ENCODE measurements around the gene DCBLD1.
"Not testable (repeated sequence)": the region's sequence is repeated elsewhere in the genome, so short reads cannot be mapped to it uniquely, and the experiment has no call there.

Gene DCBLD1

DNA sequence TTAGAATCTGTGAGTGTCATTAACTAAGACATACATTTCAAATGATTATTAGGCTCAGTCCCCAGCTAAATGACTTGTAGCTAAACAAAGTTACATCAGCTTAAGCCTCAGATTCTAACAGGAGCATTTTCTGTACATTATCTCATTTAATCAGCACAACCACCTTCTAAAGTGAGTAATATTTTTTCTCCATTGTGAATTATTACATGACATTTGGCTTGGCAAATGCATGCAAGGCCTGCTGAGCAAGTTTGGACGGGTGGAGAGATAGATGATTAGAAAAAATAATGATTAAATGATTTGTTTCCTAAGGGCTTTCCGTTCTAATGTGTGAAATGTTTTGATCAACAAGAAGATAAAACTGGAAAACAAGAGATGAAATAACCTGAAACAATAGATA lies 20.7 kb downstream of the DCBLD1 start:
- no peak for DNase-seq

DNA sequence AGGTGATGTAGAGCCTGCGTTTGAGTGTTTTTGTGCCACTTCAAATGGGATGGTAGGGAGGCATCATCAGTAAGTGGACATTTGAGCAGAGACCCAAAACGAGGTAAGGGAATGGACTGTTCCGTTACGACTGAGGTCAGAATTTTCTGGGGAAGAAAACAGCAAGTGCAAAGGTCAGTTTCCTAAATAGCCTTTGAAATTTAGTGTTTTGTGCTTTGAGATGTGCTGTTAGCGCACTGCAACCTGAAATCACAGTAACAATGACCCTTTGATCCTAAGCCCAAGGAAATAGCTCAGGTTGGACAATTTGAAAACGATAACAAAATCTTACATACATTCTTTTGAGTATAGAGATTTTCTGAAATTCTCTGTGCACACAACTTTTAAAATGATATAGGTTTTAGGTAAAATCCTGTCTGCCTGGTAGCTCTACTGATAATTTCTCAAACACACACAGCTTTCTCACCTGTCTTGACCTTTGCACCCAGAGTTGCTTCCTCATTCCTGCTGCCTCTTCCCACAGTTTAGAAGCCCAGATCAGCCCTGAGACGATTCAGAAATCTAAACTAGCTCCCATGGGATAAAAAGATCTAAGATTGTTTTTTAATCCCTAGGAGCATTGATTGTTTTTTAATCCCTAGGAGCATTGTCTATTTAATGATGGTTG lies 22.1 kb downstream of the DCBLD1 start:
- no peak for DNase-seq

DNA sequence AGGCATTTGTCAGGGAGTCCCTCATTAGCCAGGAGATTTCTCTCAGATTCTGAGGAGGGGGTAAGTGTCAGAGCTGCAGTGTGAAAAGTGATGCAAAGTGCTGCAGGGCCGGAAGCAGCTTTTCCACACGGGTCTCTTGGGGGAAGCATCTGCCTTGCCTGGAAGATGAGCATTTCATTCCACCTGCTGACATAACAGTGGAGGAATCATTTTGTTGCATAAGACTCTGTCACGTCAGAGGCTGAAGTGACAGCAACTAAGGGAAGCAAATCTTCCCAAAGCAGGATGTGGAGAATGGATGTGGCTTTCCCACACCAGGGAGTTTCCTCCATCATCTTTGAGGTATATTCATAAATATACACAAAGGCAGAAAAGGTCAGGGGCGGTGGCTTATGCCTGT lies 22.8 kb downstream of the DCBLD1 start:
- no peak for DNase-seq

DNA sequence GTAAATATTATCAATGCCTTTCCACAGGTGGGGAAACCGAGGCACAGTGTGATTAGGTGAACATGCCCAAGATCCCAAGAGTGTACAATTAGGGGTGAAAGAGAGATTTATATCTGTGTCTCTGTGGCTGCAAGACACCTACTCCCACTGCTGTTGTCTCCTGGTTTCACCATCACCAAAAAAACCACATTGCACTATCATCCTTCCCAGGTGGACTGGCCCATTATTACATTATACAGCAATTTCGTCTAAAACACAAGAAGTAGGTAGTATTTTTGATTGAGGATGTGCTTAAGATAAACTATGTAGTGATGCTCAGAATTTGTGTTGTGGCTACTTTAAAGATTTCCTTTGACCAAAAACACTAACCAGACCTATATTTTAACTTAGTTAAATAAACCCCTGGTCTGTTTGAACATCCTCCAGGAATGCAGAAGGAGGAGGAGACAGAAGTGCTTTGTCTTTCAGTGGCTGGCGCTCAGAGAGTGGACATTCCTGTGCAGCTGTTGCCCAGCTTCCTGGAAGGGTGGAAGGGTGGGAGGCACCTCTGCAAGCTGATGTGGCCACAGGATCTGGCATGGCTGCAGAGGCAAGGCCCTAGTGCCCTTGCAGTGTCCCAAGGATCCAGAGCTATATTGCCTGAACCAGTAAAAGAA lies 23.8 kb downstream of the DCBLD1 start:
- no peak for DNase-seq

DNA sequence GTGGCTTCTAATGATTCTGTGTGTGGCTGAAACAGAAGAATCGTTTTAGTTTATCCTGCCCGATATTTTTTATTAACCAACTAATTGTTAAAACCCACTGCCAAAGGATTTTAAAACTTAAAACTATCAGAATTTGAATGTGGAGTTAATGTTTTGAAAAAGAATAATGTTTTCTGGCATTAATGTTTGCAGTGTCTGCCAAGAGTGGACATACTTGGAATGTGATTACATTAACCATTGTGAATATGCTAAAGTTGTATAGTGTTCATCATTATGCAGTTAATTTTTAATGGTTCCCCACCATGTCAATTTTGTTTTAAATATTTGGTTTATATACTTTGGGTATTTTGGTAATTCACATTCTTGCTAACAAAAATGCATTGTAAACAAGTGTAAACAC lies 24.4 kb downstream of the DCBLD1 start:
- DNase-seq: no peak

DNA sequence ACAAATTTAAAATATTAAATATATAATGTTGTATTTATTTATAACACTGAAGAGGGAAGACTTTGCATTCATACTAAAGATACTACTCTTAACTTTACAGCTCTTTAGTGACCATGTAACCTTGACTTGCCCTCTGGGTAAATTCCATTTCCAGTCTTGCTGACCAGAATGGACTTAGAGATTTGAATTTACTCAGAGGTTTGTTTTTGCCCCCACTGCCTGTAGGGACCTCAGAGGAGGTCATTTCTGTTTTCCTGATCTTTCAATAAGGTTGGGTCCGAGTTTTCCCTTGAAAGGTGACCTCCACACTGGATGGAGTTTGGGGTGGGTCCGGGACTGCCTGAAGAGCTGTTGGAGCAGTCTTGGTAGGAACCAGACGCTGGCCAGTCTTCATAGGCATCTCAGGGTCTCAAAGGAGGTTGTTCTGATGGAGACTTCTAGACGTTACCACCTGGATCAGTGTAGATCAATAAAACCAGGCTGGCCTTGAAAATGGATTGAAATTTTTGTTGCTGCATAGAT lies 26.0 kb downstream of the DCBLD1 start:
- no peak for DNase-seq

DNA sequence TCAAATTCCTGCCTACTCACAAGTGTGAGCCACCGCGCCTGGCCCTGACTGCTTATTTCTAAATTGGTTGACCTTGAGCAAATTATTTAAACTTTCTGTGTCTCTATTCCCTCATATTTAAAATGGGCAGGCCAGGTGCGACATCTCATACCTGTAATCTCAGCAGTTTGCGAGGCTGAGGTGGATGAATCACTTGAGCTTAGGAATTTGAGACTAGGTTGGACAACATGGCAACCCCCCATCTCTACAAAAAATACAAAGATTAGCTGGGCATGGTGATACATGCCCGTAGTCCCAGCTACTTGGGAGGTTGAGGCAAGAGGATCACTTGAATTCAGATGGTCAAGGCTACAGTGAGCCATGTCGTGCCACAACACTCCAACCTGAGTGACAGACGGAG lies 26.5 kb downstream of the DCBLD1 start:
- no peak for DNase-seq

DNA sequence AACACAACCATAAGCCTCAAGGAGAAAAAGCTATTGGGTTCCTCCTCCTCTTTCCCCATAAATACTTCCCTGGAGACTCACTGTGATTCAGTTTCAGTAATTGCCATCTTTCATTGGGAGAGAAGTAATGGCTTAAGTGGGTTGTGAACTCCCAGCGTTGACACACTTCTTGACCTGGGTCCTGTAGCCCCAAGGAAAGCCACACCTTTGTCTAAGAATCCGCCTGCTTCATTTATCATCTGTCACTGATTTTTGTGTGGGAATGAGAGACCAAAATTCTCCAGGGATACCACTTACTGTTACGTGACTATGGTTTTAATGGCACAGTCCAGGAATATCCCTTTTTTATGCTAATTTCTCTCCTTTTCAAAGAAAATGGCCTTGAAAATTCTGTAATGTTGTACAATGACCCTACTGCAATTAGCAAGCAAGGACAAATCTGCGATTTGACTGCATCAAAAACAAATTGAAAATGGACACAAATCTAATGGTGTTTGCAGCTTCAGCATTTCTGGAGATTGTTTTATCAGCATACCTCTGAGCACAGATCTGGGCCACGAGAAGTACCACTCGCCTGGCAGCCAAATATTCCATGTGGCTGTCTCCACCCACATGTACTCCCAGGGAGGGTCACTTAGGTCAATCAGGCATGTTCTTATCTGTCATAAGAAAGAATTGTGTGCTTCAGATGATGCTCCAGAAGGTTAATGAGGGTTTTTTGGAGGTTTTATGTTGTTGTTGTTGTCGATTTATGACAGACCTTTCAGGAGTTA lies 29.8 kb downstream of the DCBLD1 start:
- no peak for DNase-seq

DNA sequence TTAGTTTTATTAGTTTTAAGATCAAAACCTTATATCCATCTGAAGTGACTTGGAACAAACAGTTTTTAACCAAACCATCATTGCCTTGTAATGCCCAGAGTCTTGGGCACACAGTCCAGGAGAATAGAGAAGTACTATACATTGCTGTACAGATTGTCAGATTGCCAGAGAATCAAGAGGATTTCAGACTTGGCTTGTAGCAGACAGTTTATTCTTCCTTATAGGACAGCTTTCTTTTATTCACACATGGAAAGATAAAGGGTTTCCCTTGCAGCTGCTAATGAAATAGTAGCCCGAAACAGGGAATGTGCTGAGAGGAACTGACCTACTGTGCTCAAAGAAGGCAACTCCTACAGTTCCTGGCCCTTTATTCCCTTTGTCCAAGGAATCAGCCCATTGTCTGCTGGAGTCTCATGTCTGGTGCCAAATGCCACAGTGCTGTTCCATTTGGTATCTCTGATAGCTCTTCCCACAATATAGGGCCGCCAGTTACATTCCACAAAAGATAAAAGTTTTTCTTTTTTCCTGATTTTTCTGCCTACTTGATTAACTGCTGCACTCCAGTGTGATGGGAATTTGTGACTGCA lies 30.6 kb downstream of the DCBLD1 start:
- no peak for DNase-seq

DNA sequence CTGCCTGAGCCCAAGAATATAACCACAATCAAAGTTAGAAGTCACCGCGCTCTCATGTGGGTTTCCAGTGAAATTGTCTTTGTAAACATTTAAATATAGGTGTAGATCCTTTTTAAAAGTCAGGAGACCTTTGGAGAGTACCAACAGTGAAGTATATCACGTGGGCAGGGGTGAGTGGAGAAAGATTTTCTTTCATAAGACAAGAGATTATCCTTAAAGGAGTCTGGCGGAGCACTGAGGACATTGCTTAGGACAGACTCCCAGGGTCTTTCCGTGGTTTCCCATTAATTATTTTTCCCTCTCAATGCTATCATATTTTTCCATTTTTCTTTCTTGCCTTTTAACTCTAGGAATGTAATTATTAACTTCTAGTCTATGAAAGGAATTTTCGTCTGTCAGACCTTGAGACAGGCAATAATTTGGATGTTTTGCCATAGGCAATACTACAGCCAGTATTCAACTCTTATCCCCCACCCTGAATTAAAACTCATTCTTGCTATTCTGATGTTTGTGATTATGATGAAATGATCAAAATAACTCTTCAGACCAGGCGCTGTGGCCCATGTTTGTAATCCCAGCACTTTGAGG lies 31.4 kb downstream of the DCBLD1 start:
- no peak for DNase-seq

DNA sequence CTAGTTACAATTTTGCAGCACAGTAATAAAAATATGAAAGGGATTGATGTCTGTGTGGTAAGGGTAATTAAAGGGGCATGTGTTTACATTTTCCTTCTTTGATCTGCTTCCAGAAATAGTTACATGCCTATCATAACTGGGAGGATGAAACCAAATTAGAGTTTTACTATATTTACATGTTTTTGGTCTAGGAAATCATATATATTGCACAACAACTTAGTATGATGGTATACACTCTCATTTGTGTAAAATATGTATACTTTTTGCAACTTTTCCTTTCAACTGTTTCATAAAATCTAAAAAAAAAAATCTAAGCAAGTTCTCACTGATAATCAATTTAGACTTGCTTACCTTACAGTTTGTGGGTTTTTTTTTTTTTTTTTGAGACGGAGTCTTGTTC lies 32.2 kb downstream of the DCBLD1 start:
- DNase-seq: no peak

DNA sequence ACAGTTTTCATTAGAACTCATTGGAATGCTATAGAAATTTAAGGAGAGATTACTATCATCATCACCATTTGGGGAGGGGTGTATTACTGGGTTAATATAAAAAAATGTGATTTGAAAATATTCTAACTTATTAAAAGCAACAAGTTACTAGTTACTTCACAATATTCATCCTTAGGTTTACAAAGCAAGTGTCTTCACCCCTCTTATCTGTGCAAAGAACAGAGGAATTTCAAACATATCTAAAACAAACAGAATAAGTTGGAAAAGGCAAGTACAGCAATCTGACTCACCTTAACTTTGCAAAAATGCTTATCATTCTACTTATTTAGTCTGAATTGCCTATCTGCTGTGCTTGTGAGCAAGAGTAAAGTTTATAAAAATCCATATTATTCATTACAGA lies 32.9 kb downstream of the DCBLD1 start:
- no peak for DNase-seq

DNA sequence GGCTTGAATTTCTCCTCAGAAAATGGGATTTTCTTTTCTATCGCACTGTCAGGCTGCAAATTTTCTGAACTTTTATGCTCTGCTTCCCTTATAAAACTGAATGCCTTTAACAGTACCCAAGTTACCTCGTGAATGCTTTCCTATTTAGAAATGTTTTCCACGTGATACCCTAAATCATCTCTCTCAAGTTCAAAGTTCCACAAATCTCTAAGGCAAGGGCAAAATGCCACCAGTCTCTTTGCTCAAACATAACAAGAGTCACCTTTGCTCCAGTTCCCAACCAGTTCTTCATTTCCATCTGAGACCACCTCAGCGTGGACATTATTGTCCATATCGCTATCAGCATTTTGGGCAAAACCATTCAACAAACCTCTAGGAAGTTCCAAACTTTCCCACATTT lies 35.5 kb downstream of the DCBLD1 start:
- not testable (repeated sequence) for DNase-seq

DNA sequence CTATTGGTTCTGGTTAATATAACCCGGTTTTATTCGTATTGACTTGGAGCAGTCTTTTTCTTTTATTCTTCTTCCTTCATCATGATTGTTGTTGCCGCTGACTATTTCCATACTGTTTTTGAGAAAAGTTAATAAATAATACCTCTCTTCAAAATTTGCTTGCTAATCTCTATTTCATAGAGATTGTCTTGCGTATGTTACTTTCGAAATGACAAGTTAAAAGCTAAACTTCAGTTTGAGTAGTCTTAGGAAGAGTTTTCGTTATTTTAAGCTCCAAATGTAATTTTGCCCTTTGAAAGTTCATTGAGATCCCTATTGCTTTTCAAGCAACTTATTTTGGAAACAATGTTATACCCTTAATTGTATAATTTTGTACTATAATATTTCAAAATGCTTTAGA lies 36.4 kb downstream of the DCBLD1 start:
- DNase-seq: no peak

DNA sequence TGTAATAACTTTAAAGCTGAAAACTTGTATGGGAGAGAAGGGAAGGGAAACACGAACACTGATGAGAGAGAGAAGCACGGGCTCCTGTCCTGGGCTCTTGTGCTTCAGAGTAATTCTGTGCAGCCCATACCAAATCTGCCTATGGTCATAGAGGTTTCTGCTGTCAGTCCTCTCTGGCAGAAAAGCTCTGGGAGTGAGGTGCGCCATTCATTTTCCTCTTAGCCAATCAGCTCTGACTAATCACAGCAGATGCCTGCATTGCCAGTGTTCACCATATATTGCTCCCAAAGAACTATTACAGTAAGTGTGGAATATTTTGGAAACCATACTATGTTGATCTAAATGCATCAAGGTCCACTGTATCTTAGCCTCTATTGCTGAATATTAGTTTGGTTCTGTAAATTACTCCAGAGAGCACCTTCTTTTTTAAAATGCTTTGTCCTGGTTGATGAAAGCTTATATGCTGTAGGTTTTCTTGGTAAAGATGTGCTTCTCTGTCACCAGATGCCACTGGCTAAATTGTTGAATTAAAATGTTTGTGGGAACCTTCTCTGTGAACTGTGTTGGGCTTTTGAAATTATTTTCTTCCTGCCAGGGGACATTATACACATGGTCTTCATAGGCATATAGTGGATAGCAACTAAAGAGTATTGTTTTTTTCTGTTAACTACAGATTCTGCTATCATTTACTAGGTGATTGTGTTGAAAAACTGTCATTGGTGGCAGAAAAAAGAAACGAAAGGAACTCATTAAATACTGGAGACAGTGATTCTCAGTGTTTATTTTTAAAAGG lies 38.3 kb downstream of the DCBLD1 start:
- DNase-seq: no peak

DNA sequence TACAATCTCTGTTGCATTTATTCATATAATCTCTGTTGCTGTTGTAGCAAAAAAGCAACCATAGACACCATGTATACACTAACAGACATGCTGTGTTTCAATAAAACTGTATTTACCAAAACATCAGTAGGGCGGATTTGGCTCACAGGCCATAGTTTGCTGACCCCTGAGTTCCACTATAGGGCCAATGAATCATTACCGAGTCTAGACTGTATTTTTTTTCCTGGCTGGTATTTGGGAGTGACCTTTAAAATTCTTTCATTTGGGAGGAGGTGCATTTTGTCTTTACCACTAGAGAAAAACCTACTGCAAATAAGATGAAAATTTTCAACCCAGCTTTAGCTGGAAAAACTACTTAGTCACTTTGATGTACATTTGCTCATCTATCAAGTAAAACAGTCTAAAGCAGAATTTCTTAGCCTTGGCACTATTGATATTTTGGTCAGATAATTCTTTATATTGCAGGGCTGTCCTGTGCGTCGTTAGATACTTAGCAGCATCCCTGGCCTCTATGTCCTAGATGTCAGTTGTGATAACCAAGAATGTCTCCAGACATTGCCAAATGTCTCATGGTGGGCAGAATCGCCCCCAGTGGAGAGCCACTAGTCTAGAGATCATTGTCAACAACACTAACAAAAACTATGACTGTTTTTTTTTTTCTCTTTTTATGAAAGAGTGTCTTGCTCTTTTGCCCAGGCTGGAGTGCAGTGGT lies 39.5 kb downstream of the DCBLD1 start:
- DNase-seq: no peak

DNA sequence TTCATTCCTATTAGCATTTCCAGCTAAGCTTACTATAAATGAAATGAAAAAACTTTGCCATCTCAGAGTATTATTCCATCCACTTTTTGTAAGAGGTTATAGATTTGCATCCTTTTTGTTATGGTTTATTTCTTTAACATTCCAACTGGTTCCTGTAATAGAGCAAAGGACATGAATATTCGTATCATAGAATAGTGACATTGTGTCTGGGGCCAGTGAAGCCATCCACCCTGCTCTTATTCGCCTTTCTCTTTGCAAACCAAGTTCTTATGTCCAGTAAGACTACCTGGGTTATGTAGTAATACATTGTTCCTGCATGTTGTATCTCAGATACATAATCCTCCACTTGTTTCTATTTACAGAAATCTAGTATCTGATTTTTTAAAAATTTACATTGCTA lies 43.1 kb downstream of the DCBLD1 start:
- no peak for DNase-seq

DNA sequence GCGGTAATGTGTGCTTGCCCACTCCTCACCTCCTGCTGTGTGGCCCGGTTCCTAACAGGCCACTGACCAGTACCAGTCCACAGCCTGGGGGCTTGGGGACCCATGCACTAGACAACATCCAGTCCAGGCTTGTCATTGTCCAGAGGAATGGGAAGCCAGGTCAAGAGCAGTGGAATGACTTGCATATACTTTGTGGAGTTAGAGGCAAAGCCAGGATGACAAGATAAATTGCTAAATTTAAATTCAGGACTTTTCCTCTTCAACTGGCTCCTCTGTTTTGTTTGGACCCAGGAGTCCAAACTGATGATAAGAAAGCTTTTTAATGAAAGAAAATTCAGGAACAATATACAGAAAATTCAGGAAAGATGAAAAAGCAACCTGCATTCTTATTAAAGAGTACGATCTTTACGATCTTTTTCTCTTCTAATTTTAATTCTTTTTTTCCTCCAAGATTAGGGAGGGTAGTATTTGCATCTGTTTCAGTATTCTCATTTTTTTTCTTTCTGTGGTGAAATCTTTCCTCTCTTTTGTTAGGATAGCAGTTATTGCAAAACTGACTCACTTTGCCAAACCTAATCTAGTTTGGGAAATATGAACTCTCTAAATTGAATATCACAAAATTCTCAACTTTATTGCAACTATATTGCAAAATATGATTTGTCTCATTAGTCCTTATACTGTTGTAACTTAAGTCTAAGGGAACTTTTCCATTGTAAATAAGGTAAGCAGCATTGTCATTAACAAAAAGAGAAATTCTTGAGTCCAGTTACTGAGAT lies 48.2 kb downstream of the DCBLD1 start:
- no peak for DNase-seq

DNA sequence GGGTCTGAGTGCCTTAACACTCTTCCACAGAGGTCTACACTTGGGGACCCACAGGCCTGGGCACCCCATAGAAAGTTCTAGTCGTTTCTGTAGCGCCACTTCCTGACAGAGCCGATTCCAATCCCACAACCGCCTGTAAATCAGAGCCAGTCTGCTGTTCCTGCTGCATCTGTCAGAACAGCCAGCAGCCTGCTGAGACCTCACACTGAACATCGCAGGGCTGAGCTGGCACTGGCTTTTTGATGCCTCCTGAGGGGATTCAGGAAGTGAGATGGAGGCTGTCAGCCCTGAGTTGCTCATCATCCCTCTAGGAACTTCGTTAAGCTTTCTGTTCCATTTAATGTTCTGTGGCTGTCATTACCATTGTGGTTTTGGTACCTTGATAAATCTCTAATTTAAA lies 48.9 kb downstream of the DCBLD1 start:
- no peak for DNase-seq

DNA sequence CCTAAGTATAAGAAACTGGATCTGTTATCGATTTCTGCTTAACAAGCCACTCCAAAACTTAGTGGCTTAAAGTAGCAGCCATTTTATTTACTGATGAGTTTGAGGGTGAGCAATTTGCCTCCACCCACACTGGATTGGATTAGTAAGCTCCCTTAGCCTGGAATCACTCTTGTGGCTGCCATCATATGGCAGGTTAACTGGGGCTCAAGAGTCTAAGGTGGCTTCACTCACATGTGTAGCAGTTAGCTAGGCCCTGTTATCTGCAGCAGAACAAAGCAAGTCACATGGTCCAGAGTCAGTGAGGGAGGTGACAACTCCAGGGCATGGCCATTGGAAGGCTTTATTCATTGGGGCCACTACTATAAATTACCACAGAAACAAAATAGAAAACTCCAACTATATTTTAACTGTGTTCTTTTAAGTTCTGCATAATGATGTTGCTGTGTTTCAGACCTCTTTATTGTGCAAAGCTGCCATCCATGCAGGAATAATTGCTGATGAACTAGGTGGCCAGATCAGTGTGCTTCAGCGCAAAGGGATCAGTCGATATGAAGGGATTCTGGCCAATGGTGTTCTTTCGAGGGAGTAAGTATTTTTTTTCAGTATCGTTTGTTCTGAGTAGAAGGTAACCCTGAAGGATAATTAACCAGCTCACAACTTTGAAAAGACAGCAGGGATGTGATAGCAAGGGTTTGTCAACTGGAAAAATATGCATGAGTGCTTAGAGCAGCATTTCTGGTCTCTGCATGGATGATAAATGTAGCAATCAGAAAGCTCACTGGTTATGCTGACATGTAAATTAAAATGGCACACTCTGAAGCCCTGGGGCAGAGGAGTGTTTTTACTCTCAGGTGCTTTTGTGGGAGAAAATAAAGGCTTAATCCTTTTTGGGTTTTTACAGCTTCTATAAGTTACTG lies 49.6 kb downstream of the DCBLD1 start:
- no peak for DNase-seq

Data from hematopoietic multipotent progenitor cell treated with erythropoietin and hydrocortisone succinate and interleukin-3 and kit ligand, for 6 days (in vitro differentiated cells).